GM21423 (cell line): ENCODE measurements around the gene PGBD5.

ENCODE experiments used
- ATAC-seq: cut with Tn5 transposase; IDR thresholded peaks from one replicate; pipeline ENCODE4 v1.9.1; 2021; ENCODE audit warnings: mild to moderate bottlenecking, moderate library complexity; ENCODE audit not compliant: unreplicated experiment

The PGBD5 gene

GRCh38 chr1:230379462-230379861 lies 46.7 kb downstream of the PGBD5 start:
- ATAC-seq, result no peak

GRCh38 chr1:230377851-230378250 lies 48.3 kb downstream of the PGBD5 start:
- no peak for ATAC-seq

DNA sequence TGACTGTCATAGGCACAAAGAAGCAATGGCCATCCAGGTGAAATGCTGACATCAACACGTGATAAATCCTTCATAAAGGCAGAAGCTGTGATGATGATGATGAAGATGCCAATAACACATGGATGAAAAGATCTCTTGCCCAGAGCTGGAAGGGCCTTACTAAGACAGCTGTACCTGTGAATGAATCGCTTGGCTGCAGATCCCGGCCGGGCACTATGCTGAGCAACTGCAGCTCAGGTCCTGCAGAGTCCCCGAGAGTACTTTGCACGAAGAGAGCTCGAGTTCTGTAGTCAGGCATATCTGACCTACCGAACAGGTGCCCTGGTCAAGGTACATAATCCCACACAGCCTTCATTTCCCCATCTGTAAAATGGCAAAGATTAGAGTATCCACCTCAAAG lies 48.8 kb downstream of the PGBD5 start:
- no peak for ATAC-seq

DNA sequence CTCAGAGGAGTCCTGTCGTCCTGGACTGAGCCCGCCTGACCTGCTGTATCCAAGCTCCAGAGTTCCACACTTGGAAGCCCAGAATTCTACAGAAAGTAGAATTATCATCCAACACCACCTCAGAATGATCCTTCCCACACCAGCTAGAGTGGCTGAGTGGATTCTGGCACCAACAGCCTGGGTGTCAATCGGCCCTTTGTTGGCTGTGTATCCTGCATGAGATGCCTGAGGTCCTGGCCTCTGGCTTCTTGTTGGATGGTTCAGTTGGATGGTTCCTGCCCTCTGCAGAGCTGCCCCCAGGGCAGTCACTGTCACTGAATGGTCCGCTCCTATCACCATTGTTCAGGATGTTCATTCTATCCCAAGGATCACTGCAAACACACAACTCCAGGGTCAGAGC lies 49.8 kb downstream of the PGBD5 start:
- no peak for ATAC-seq

GRCh38 chr1:230375780-230376179 lies 50.4 kb downstream of the PGBD5 start:
- no peak for ATAC-seq

- ATAC-seq, result no peak
Measured at GRCh38 chr1:230375147-230375546, 51.0 kb downstream of the PGBD5 start.

DNA sequence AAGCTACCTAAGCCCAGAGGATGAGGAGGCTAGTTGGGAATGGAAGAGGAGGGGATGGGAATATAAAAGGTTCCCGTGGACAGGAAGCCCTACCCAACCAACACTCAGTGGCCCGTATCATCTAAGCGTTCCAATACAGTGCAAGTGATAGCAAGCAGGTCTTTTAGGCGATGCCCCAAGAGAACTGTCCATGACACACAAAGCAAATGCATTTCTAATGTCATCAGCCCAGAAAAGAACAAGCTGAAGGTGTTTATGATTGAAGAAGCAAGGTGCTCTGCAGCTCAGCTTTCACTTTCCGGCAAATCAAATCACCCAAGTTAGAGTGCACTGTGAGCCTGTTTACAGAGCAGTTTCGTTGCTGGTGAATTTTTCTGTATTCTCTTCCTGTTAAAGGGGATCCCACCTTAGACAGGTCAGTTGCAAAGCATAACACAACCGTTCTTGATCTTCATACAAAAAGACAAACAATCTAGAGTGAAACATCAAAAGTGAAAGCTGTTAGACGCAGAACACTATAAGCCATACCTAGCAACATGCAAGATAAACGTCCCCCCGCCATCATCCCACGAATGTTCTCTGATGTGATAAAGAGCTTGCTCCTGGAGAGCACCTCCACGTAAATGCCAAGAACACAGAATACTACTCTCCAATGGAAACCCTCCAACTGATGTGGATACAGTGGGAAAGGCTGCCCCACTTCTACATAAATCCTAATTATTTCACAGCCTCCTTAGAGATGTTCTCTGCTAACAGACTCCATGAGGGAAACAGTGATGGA lies 54.0 kb downstream of the PGBD5 start:
- no peak for ATAC-seq

GRCh38 chr1:230370109-230370508 lies 56.0 kb downstream of the PGBD5 start:
- ATAC-seq, result no peak

DNA sequence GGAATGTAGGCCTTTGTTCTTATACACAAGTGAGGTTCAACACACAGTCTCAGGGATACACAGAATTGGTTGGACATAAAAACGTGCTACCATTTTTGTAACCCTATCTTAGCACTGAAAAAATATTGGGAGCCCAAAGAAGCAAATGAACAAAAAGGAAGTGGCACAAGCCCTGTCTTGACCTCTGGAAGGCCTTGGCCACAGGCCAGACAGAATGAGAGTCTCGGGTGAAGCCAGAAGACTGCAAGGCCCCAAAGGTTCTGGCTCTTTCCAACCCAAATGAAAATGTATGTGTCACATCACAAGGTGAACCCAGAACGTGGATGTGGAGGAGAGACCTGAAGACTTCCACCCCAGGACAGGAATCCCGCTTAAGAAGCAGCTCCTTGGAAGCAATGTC lies 57.3 kb downstream of the PGBD5 start:
- ATAC-seq, result no peak

DNA sequence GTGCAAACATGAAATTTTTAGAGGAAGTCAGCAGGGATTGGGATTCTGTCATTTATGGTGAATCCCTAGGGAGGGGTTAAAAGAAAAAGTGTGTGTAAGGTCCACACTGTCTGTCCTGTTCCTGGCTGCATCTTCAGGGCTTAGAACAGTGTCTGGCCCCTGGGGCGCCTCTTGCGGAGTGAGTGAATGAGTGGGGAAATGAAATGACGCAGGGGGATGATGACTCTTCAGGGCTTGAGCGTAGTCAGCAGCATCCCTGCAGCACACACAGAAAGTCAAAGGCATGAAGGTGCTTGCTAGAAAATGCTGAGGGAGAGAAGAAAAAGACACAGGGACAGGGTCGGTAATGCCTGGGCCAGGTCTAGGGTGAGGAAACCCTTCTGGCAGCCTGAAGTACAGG lies 57.8 kb downstream of the PGBD5 start:
- ATAC-seq, result no peak

- ATAC-seq, result no peak
Measured at GRCh38 chr1:230366504-230366915, 59.6 kb downstream of the PGBD5 start.

GRCh38 chr1:230365723-230366307 lies 60.3 kb downstream of the PGBD5 start:
- ATAC-seq, result no peak

DNA sequence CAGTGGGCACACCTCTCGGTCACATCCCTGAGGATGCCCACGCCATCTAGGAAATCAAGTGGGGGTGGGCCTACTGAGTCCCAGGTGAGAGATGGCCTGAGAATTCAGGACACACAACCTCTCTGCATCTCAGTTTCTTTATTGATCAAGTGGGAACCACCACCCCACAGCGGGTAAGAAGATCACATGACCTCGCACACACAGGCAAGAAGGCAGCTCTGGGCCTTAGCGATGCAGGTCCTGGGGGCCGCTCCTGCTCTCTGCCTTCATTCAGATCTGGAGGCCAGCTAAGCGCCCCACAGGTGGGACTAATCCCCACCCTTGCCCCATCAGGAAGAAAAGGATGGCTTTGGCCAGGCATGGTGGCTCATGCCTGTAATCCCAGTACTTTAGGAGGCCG lies 63.2 kb downstream of the PGBD5 start:
- no peak for ATAC-seq

DNA sequence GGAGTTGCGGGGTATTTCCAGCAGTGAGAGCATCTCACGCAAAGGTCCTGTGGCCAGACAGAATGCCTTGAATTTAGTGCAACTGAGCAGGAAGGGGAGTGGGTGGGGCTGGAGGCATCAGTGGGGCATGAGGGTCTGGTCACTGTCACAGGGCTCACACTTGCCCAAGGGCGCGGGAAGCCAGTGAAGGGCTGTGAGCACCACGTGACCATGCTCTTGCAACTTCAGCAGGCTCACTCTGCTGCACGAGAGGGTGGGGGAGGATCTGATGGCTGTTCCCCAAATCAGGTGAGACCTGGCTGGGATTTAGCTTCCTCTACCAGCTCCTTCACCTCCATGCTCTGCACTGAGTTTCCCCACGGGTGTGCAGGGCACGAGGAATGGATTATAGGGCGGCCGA lies 64.2 kb downstream of the PGBD5 start:
- ATAC-seq, result no peak

DNA sequence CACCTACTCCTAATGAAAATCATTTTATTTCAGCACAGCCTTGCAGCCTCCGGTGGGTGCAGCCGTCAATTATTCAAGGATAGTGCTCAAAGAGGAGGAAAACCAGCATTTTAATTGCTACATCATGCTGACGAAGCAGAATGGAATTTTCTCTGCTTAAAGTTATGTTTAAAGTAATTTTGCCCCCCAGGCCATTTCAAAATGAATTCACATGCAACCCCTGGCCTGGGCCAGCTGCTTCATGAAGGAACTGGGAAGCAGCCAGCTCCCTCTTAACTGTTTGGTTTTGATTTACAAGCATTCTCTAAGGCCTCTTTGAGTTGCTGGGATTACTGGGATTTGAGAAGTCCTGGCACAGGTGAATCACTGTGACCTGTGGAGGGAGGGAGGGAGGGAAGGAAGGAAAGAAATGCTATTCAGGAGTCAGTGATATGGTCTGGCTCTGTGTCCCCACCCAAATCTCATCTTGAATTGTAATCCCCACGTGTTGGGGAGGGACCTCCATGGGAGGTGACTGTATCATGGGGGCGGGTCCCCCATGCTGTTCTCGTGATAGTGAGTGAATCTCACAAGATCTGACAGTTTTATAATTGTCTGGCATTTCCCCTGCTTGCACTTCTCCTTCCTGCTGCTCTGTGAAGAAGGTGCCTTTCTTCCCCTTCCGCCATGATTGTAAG lies 66.0 kb downstream of the PGBD5 start:
- no peak for ATAC-seq

DNA sequence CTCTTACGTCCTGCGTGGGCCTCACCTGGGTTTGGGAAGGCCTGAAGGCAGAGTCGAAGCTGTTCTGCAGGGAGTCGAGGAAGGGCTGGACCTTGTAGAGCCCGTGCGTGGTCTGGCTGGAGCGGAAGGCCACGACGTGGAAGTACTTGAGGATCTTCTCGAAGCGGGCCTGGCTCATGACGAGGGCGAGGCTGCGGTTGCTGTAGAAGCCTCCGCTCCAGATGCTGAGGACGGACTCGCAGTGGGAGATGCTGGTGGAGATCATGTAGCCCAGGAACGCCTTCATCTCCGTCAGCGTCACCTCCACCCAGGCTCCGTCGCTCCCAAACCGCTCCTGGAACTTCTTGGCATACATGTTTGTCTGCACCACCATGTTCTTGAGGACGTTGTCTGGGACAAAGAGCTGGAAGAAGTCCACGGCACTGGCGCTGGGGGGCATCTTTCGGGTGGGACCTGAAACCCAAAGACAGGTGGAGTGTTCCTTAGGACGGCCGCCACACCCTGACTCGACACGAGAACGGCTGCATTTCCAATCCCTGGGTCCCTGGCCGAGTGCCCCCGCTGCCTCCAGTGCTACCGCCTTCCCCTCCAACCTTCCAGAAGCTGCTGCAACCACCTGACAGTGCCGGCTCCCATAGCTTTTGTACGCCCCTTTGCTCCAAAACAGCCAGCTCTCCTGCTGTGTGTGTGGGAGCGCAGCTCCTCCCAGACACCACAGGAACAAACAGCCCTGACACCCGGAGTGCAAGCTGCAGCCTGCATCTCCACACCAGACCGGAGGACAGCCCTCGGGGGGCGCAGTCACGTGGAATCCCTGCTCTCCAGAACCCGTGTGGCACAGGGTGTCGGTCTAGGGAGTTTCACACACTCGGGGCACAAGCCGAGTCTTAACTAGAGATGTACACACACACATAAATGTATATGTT lies 69.0 kb downstream of the PGBD5 start:
- no peak for ATAC-seq

GRCh38 chr1:230356190-230356589 lies 69.9 kb downstream of the PGBD5 start:
- ATAC-seq, result no peak

- ATAC-seq, result no peak
Measured at GRCh38 chr1:230355594-230355993, 70.5 kb downstream of the PGBD5 start.

GRCh38 chr1:230355128-230355527 lies 71.0 kb downstream of the PGBD5 start:
- no peak for ATAC-seq

GRCh38 chr1:230354005-230354404 lies 72.1 kb downstream of the PGBD5 start:
- no peak for ATAC-seq

- ATAC-seq, result no peak
Measured at GRCh38 chr1:230352537-230352936, 73.6 kb downstream of the PGBD5 start.
